Testis (tissue), 2 donors: ENCODE results near the gene LCLAT1.

Experiments used
- CTCF ChIP-seq, 3 experiments: fragments of 450-650 bp in 2 of 3; fragments of 200-600 bp in 1 of 3; sonication (generic) in 1 of 3; IDR thresholded peaks; one replicate each; pipeline ENCODE4 v1.5.1; 2016 to 2019; ENCODE audit warnings: antibody characterized with exemption in 3 of 3, mild to moderate bottlenecking in 2 of 3, moderate library complexity in 1 of 3
- POLR2A ChIP-seq: fragments of 450-650 bp; IDR thresholded peaks from one replicate; pipeline ENCODE4 v1.6.1; 2017; ENCODE audit warnings: antibody characterized with exemption, mild to moderate bottlenecking, moderate library complexity

- TF ChIP-seq POLR2A: no peak
- no peak for TF ChIP-seq CTCF (IDR thresholded peaks at IDR 0.05)
Observed at GRCh38 chr2:30621836-30622235, 174.8 kb downstream of the LCLAT1 start.
